ENCODE results near the gene KRI1.

Gene KRI1

DNA sequence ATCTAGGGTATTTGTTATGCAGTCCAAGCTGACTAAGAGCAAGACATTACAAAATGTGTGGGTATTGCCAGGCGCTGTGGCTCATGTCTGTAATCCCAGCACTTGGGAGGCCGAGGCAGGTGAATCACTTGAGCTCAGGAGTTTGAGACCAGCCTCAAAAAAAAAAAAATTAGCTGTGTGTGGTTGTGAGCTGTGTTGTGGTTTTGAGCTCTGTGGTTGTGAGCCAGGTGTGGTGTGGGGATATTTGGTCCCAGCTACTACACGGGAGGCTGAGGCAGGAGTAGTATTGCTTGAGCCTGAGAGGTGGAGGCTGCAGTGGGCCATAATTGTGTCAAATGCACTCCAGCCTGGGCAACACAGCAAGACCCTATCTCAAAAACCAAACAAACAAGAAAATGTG, 57.1 kb downstream of the KRI1 start:
- no peaks in the 10 kb centered on the region for H3K36me3 ChIP-seq (replicated peaks)
- no peaks in the 10 kb centered on the region for H3K27me3 ChIP-seq (replicated peaks)
- no peak overlapping the region for H3K4me3 ChIP-seq (ENCODE audit: low read depth, low read length)
- TF ChIP-seq CTCF (IDR thresholded peaks at IDR 0.05; ENCODE audit: low read depth, low read length, missing control alignments), result no peak
- no peak overlapping the region for H3K27ac ChIP-seq
- DNase-seq, result no peak
- in situ Hi-C loops (cut with HindIII; ENCODE audit: low pct_ligation_motif_present, low sequenced_read_pairs), result no loop called here

GRCh38 chr19:10508036-10508435, 57.8 kb downstream of the KRI1 start:
- H3K36me3 ChIP-seq (replicated peaks), result no peaks in the 10 kb centered on the region
- DNase-seq, result no peak
- no peak overlapping the region for H3K4me3 ChIP-seq (ENCODE audit: low read depth, low read length)
- TF ChIP-seq CTCF (IDR thresholded peaks at IDR 0.05; ENCODE audit: low read depth, low read length, missing control alignments), result no peak
- H3K27ac ChIP-seq, result no peak overlapping the region
- in situ Hi-C loops (cut with HindIII; ENCODE audit: low pct_ligation_motif_present, low sequenced_read_pairs), result no loop called here
- H3K27me3 ChIP-seq (replicated peaks), result no peaks in the 10 kb centered on the region

DNA sequence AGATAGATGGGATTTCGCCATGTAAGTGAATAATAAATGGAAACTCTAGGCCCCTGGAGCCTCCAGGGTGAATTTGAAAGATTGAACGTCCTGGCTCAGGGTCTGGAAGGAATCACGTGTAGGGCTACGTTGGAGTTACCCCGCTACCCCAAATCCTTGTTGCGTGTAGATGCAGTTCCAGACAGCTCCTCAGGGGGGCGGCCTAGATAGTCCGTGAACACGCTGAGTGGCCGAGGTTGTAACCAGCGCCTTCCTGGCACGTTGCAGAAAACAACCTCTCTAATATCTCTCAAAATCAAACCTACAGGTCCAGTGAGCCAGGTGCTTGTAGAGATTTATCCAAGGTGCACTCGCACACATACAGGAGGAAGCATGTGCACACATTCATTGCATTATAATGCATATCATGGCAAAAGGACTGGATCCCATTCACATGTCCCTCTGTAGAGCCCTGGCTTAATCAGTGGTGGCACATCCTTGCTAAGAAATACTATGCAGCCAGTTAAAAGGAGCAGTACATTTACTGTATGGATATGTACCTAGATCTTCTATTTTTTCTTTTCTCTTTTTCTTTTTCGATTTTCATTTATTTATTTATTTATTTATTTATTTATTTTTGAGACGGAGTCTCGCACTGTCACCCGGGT, 60.1 kb downstream of the KRI1 start:
- DNase-seq, result peak; percentile 56
- TF ChIP-seq CTCF (IDR thresholded peaks at IDR 0.05; ENCODE audit: low read depth, low read length, missing control alignments), result peak; percentile 86
- no peaks in the 10 kb centered on the region for H3K27me3 ChIP-seq (replicated peaks)
- H3K27ac ChIP-seq, result no peak overlapping the region
- in situ Hi-C loops (cut with HindIII; ENCODE audit: low pct_ligation_motif_present, low sequenced_read_pairs), result no loop called here
- no peaks in the 10 kb centered on the region for H3K36me3 ChIP-seq (replicated peaks)
- no peak overlapping the region for H3K4me3 ChIP-seq (ENCODE audit: low read depth, low read length)

Data from brain microvascular endothelial cell (primary cell).